SU-DHL-6 (cell line): ENCODE results near the gene CST9.

Source experiments
- H2AFZ ChIP-seq: fragments of 200-600 bp; sonication (generic); 2 replicates; pipeline ENCODE4 v1.6.1; 2014; ENCODE audit warnings: low read depth, mild to moderate bottlenecking, moderate library complexity, mixed read lengths, antibody characterized with exemption, low read length; ENCODE audit not compliant: severe bottlenecking
- H3F3A ChIP-seq: fragments of 200-600 bp; shearing (Covaris generic); 2 replicates; pipeline ENCODE4 v1.6.0; 2016; ENCODE audit warnings: antibody characterized with exemption, mild to moderate bottlenecking; ENCODE audit not compliant: insufficient read depth
- H3K27ac ChIP-seq: fragments of 200-600 bp; sonication (generic); 2 replicates; pipeline ENCODE4 v1.5.1; 2016; ENCODE audit warnings: low read depth, mild to moderate bottlenecking, low read length, moderate library complexity, mixed read lengths
- H3K27me3 ChIP-seq: fragments of 200-600 bp; sonication (generic), shearing (Covaris generic); 2 replicates; pipeline ENCODE4 v1.6.0; 2014; ENCODE audit warnings: mild to moderate bottlenecking, low read length
- H3K36me3 ChIP-seq: fragments of 200-600 bp; sonication (generic); 2 replicates; pipeline ENCODE4 v1.6.1; 2014; ENCODE audit warnings: mild to moderate bottlenecking, low read length, mixed read lengths
- H3K4me2 ChIP-seq: fragments of 300-600, 200-600 bp; shearing (Covaris generic), sonication (generic); 2 replicates; pipeline ENCODE4 v1.6.0; 2014; ENCODE audit warnings: low read length, low read depth, mild to moderate bottlenecking; ENCODE audit not compliant: poor library complexity, severe bottlenecking
- H3K4me3 ChIP-seq: fragments of 200-600 bp; sonication (generic); 2 replicates; pipeline ENCODE4 v1.5.1; 2014; ENCODE audit warnings: antibody characterized with exemption, low read length, mild to moderate bottlenecking, mixed read lengths; ENCODE audit not compliant: insufficient read depth, poor library complexity, severe bottlenecking
- H3K79me2 ChIP-seq: fragments of 200-600 bp; sonication (generic); 2 replicates; pipeline ENCODE4 v1.6.1; 2014; ENCODE audit warnings: mild to moderate bottlenecking, low read length, moderate library complexity; ENCODE audit not compliant: insufficient read depth
- H3K9ac ChIP-seq: fragments of 200-600 bp; sonication (generic); 2 replicates; pipeline ENCODE4 v1.7.0; 2014; ENCODE audit warnings: mild to moderate bottlenecking, low read length
- H3K9me2 ChIP-seq: fragments of 200-600 bp; sonication (generic); replicated peaks from 2 replicates; pipeline ENCODE4 v1.6.1; 2014; ENCODE audit warnings: low read length; ENCODE audit not compliant: insufficient read depth
- H3K9me3 ChIP-seq: fragments of 200-600 bp; sonication (generic); 2 replicates; pipeline ENCODE4 v1.6.1; 2014; ENCODE audit warnings: low read length, mixed read lengths; ENCODE audit not compliant: insufficient read depth
- H4K20me1 ChIP-seq: fragments of 200-600 bp; sonication (generic); 2 replicates; pipeline ENCODE4 v1.6.1; 2014; ENCODE audit warnings: low read depth, mild to moderate bottlenecking, antibody characterized with exemption, low read length, moderate library complexity, mixed read lengths
- EZH2phosphoT487 ChIP-seq: fragments of 200-600 bp; sonication (generic), shearing (Covaris generic); conservative IDR thresholded peaks from 2 replicates; pipeline ENCODE4 v1.6.1; 2018; ENCODE audit warnings: mild to moderate bottlenecking, antibody characterized with exemption, low read length, moderate library complexity, mixed read lengths
- TF ChIP-seq, protein P1 (sequence below): fragments of 200-600 bp; sonication (generic); IDR thresholded peaks from one replicate; pipeline ENCODE4 v1.5.1; 2017; ENCODE audit warnings: antibody characterized with exemption, mild to moderate bottlenecking, low read length, moderate library complexity; ENCODE audit not compliant: insufficient read depth, poor library complexity, severe bottlenecking

The CST9 gene

DNA sequence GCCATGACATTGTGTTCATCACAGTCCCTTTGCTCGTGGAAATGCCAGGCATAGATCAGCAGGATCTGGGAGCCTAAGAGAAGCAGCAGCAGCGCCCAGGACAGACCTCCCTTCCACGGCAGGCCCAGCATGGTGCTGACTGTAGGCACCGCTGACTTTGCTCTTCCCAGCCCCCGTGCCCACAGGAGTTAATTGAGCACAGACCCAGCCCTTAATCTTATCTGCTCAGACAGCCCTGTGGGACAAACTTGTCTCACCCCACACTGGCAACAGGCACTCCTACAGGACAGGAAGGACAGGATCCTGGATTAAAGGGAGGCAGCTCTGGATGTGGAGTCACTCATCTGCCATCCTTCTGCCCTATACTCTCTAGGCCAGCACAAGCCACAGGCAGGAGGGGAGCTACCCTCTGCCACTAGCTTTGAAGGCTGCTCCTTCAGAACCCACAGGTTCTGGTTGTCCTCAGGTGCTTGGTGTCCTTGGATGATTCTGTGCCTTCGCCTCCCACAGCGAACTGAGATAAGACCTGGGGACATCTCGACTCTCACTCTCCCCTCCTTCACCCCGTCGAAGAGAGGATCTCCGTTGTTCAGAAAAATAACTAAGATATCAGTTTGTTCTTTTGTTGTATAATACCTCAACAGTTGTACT, 37.3 kb downstream of the CST9 start, which contains the start of gene CST9L:
Gene CST9L (minus strand): TSS at position 165 of the 651 bp plus-strand sequence. CDS start 34 bp downstream, at position 131.
- Histone ChIP-seq H3K9me2 (no peaks in the 10 kb centered on the region), H3K4me3 (no peak within 1 kb of the TSS), H3F3A (no peaks in the 10 kb centered on the region), H3K27me3 (no peaks in the 10 kb centered on the region), H4K20me1 (no peaks in the 10 kb centered on the region), H3K36me3 (no peaks in the 10 kb centered on the region), H3K9ac (no peak within 1 kb of the TSS), H3K27ac (no peak within 1 kb of the TSS), H3K4me2 (no peak within 1 kb of the TSS), H2AFZ (no peak within 1 kb of the TSS), H3K9me3 (no peaks in the 10 kb centered on the region), H3K79me2 (no peaks in the 10 kb centered on the region)
- no peak for TF ChIP-seq EZH2phosphoT487
- TF ChIP-seq, protein P1, sequence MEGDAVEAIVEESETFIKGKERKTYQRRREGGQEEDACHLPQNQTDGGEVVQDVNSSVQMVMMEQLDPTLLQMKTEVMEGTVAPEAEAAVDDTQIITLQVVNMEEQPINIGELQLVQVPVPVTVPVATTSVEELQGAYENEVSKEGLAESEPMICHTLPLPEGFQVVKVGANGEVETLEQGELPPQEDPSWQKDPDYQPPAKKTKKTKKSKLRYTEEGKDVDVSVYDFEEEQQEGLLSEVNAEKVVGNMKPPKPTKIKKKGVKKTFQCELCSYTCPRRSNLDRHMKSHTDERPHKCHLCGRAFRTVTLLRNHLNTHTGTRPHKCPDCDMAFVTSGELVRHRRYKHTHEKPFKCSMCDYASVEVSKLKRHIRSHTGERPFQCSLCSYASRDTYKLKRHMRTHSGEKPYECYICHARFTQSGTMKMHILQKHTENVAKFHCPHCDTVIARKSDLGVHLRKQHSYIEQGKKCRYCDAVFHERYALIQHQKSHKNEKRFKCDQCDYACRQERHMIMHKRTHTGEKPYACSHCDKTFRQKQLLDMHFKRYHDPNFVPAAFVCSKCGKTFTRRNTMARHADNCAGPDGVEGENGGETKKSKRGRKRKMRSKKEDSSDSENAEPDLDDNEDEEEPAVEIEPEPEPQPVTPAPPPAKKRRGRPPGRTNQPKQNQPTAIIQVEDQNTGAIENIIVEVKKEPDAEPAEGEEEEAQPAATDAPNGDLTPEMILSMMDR = no peak

DNA sequence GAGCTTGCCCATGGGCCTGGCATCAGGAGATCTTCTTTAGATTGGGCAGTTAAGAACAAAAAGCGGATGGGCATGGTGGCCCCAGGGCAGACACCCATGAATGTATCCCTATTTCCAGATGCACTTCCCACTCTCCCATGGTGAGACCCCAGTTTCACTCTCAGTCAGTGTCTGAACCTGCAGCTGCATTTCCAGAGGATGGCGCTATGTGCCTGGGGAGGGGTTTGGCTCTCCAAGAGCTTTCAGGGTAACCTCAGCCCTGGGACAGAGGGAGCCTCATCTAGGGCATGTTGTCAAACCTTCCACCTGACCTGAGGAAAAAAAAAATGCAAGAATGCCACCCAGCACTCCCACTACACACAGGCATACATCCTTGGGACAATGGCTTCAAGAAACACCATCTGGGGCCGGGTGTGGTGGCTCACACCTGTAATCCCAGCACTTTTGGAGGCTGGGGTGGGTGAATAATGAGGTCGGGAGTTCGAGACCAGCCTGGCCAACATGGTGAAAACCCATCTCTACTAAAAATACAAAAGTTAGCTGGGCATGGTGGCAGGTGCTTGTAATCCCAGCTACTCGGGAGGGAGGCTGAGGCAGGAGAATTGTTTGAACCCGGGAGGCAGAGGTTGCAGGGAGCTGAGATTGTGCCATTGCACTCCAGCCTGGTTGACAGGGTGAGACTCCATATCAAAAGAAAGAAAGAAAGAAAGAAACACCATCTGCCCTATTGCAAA, 39.4 kb downstream of the CST9 start:
- no peaks in the 10 kb centered on the region for H3K9me2 ChIP-seq
- H3K79me2 ChIP-seq = no peaks in the 10 kb centered on the region
- no peaks in the 10 kb centered on the region for H3F3A ChIP-seq
- H2AFZ ChIP-seq = no peak overlapping the region
- no peaks in the 10 kb centered on the region for H3K9me3 ChIP-seq
- no peak overlapping the region for H3K4me2 ChIP-seq
- TF ChIP-seq, protein P1 = no peak
- no peak for TF ChIP-seq EZH2phosphoT487
- no peaks in the 10 kb centered on the region for H3K27me3 ChIP-seq
- H3K9ac ChIP-seq = no peak overlapping the region
- H3K27ac ChIP-seq = no peak overlapping the region
- no peaks in the 10 kb centered on the region for H3K36me3 ChIP-seq
- no peaks in the 10 kb centered on the region for H4K20me1 ChIP-seq
- H3K4me3 ChIP-seq = no peak overlapping the region

DNA sequence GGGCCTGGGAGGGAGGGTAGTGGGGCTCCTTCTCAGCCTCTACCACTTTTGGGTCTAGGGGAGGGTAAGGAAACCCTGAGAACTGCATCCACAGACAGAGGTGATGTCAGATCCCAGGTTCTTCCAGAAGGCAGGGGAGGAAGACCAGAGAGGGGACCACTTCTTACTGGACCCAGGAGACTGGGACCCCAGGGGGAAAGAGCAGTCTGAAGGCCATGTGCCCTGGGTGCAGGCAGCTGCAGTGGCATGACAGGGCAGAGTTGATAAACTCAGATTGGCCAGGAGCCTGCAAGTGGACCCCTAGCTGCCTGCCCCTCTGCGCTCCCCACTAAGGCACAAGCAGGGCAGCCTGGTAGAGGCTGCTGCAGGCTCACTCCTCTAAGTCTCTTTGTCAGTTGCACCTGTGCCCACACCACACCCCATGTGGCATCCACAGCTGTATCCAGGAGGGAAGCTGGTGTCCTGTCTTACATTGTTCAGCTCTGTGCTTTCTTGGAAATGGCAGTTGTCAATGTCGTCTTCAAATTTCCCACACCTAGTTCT, 40.1 kb downstream of the CST9 start:
- H3K36me3 ChIP-seq = no peaks in the 10 kb centered on the region
- TF ChIP-seq, protein P1 = no peak
- TF ChIP-seq EZH2phosphoT487 = no peak
- H3F3A ChIP-seq = no peaks in the 10 kb centered on the region
- no peak overlapping the region for H3K4me3 ChIP-seq
- no peaks in the 10 kb centered on the region for H3K27me3 ChIP-seq
- H3K9me2 ChIP-seq = no peaks in the 10 kb centered on the region
- no peak overlapping the region for H2AFZ ChIP-seq
- no peaks in the 10 kb centered on the region for H3K9me3 ChIP-seq
- H3K4me2 ChIP-seq = no peak overlapping the region
- no peak overlapping the region for H3K27ac ChIP-seq
- no peak overlapping the region for H3K9ac ChIP-seq
- H3K79me2 ChIP-seq = no peaks in the 10 kb centered on the region
- H4K20me1 ChIP-seq = no peaks in the 10 kb centered on the region
